ENCODE results near the gene TSPAN14. TPM values are rescaled to one million over a fixed set of nuclear protein-coding genes. Genes with fewer than 3 reads are reported as not detected.

Gene TSPAN14
- total and polyA plus RNA-seq, 4 donors, result 19.9 to 36.8 (median 27.3) TPM

- Histone ChIP-seq H3K4me1 (ENCODE audit: control insufficient read depth in 4 of 4, insufficient read depth in 4 of 4, low read length in 3 of 4) (peaks cover 10 to 60% (median 42%) of the 10 kb centered on the region in 4 donors), H3K9me3 (ENCODE audit: control insufficient read depth in 4 of 4, low read length in 3 of 4) (no peaks in the 10 kb centered on the region), H3K27me3 (ENCODE audit: control insufficient read depth in 4 of 4, insufficient read depth in 4 of 4, low read length in 3 of 4) (no peaks in the 10 kb centered on the region), H3K4me3 (ENCODE audit: low read depth in 1 of 3, low read length in 3 of 3) (no peak overlapping the region), H3K27ac (ENCODE audit: low read depth in 1 of 2, low read length in 2 of 2) (peak overlapping the region in 1 of 2 donors; percentile 64), H3K36me3 (ENCODE audit: control insufficient read depth in 4 of 4, insufficient read depth in 3 of 4, low read depth in 1 of 4, low read length in 3 of 4) (no peaks in the 10 kb centered on the region), H3K9ac (ENCODE audit: low read depth in 1 of 2, low read length in 2 of 2) (peak overlapping the region in 1 of 2 donors; percentile 20)
- TF ChIP-seq TAF1 (conservative IDR thresholded peaks at IDR 0.05), result no peak
- no peak for TF ChIP-seq JUND (IDR thresholded peaks at IDR 0.05)
- 63% methylated on average over 9 of the region's 9 CpGs for WGBS
- DNase-seq (ENCODE audit: low spot score), result peak; percentile 75
These were observed 5.1 kb downstream of the TSPAN14 start for GRCh38 chr10:80459047-80459865.

- Histone ChIP-seq H3K27ac (ENCODE audit: low read depth in 1 of 2, low read length in 2 of 2) (peak overlapping the region; percentile 16 to 59), H3K36me3 (ENCODE audit: control insufficient read depth in 4 of 4, insufficient read depth in 3 of 4, low read depth in 1 of 4, low read length in 3 of 4) (no peaks in the 10 kb centered on the region), H3K27me3 (ENCODE audit: control insufficient read depth in 4 of 4, insufficient read depth in 4 of 4, low read length in 3 of 4) (no peaks in the 10 kb centered on the region), H3K9ac (ENCODE audit: low read depth in 1 of 2, low read length in 2 of 2) (no peak overlapping the region), H3K4me1 (ENCODE audit: control insufficient read depth in 4 of 4, insufficient read depth in 4 of 4, low read length in 3 of 4) (peaks cover 11 to 62% (median 43%) of the 10 kb centered on the region in 4 donors), H3K4me3 (ENCODE audit: low read depth in 1 of 3, low read length in 3 of 3) (no peak overlapping the region), H3K9me3 (ENCODE audit: control insufficient read depth in 4 of 4, low read length in 3 of 4) (no peaks in the 10 kb centered on the region)
- 64% methylated on average over 6 of the region's 6 CpGs for WGBS
- DNase-seq (ENCODE audit: low spot score), result no peak
- no peak for TF ChIP-seq FOXA2 (IDR thresholded peaks at IDR 0.05)
- no peak for TF ChIP-seq ZBTB33 (IDR thresholded peaks at IDR 0.05)
- no peak for TF ChIP-seq JUND (IDR thresholded peaks at IDR 0.05)
- TF ChIP-seq YY1 (IDR thresholded peaks at IDR 0.05), result no peak
- TF ChIP-seq SP1 (IDR thresholded peaks at IDR 0.05), result peak; percentile 37
- no peak for TF ChIP-seq RXRA (IDR thresholded peaks at IDR 0.05)
These were observed 6.5 kb downstream of the TSPAN14 start for GRCh38 chr10:80460399-80461207.

- H3K36me3 ChIP-seq (ENCODE audit: control insufficient read depth in 4 of 4, insufficient read depth in 3 of 4, low read depth in 1 of 4, low read length in 3 of 4), result no peaks in the 10 kb centered on the region
- peaks cover 10 to 56% (median 39%) of the 10 kb centered on the region in 4 donors for H3K4me1 ChIP-seq (ENCODE audit: control insufficient read depth in 4 of 4, insufficient read depth in 4 of 4, low read length in 3 of 4)
- DNase-seq (ENCODE audit: low spot score), result no peak
- no peaks in the 10 kb centered on the region for H3K9me3 ChIP-seq (ENCODE audit: control insufficient read depth in 4 of 4, low read length in 3 of 4)
- no peak for TF ChIP-seq MAX (IDR thresholded peaks at IDR 0.05)
- TF ChIP-seq EGR1 (IDR thresholded peaks at IDR 0.05; ENCODE audit: low read depth in 2 of 2), result no peak
- TF ChIP-seq TAF1 (conservative IDR thresholded peaks at IDR 0.05), result no peak
- TF ChIP-seq CTCF (IDR thresholded peaks at IDR 0.05; ENCODE audit: low read depth, low read length, missing input control), result no peak
- no peak for TF ChIP-seq HNF4G (IDR thresholded peaks at IDR 0.05)
- WGBS, result 64% methylated on average over 8 of the region's 8 CpGs
- H3K27ac ChIP-seq (ENCODE audit: low read depth in 1 of 2, low read length in 2 of 2), result peak overlapping the region; percentile 38 to 59
- H3K4me3 ChIP-seq (ENCODE audit: low read depth in 1 of 3, low read length in 3 of 3), result no peak overlapping the region
- H3K9ac ChIP-seq (ENCODE audit: low read depth in 1 of 2, low read length in 2 of 2), result no peak overlapping the region
- H3K27me3 ChIP-seq (ENCODE audit: control insufficient read depth in 4 of 4, insufficient read depth in 4 of 4, low read length in 3 of 4), result no peaks in the 10 kb centered on the region
These were observed 7.4 kb downstream of the TSPAN14 start for GRCh38 chr10:80461208-80462183.
